ENCODE measurements around the gene MAP2K5.

MAP2K5 gene

DNA sequence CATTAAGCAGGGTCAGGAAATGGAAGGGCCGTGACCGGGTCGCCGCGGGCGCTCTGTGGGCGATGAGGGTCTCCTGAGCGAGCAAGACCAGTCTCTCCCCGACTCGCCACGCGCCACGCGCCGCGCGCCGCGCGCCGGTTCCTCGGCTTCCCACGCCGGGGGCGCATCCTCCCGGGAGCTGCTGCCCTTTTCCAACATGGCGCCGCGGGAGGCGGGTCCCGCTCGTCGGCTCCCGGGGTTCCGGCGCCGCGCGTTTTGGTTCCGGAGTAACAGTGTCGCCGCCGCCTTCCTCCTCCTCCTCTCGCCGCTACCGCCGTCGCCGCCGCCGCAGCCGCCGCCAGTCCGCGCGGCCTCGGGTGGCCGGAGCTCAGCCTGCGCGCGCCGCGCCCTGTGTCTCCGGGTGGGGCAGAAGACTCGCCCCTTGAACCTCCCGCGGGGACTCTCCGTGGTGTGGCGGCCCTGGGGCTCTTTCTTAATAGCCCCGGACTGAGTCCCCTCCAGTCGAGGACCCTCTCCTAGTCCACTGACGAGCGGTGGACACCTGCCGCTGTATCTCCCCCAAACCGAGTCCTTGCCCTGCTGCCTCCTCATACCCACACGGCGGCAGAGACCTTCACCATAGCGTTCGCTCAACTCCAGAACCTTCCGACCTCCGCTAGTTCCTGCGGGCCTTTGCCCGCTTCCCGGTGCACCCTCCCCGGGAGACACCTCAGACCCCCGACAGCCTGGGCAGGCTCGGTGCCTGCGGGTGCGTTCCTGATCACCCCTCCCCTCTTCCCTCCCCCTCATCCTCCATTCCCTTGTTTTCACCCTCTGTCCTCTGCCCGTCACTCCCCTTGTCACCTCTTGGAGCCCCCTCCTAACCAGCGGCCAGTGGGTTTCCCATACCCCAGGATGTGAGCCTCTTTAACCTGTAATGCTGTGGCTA, at the start of gene MAP2K5:
TSS of gene MAP2K5 (plus strand) at position 284 of the 928 bp plus-strand sequence. CDS start at position 917, 633 bp downstream.
- DNase-seq = peak; percentile 91

DNA sequence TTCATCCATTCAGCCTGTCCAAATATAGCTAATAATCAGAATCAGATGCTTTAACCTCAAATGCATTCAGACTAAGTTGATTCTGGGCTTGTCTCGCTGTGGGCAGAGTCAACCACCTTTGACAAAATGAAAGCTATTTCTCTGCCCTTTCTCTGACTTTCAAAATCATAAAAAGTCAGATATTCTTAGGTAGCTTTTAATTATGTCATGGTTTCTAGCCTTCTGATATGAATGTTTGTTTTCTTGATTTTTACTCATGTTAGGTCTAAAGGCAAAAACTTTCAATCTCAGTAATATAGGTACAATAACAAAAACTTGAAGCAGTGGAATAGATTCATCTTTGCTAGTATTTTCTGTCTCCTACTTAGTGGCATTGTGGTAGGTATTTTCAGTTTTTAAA, 46.9 kb upstream of the MAP2K5 start:
- no peak for DNase-seq

DNA sequence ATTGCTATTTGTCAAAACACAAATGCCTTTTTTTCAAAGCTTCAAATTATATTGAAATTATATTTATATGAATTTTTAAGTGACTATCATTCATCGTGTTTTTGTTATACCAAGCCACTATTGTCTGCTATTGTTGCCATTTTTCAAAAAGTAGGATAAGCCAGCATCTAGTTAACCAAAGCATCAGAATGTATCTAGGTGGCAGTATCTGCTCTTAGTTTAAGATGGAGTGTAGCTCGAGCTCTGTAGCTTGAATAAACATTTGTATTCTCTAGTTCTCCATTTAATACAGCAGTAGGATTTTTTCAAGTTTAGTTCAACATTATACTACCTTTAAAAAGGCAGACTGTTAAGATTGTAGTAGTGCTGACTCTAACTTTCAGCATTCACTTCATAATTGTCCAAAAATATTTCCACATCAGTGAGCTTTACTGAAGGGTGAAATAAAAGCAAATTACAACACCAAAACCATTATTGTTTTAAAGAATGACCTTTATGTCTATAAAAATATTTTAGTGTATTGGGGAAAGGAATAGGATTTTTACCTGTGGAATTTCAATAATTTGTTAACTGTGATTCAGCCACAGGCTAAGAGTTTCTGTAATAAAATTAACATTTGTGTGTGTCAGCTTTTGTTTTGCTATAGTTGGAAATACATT, 41.2 kb upstream of the MAP2K5 start:
- DNase-seq = no peak

DNA sequence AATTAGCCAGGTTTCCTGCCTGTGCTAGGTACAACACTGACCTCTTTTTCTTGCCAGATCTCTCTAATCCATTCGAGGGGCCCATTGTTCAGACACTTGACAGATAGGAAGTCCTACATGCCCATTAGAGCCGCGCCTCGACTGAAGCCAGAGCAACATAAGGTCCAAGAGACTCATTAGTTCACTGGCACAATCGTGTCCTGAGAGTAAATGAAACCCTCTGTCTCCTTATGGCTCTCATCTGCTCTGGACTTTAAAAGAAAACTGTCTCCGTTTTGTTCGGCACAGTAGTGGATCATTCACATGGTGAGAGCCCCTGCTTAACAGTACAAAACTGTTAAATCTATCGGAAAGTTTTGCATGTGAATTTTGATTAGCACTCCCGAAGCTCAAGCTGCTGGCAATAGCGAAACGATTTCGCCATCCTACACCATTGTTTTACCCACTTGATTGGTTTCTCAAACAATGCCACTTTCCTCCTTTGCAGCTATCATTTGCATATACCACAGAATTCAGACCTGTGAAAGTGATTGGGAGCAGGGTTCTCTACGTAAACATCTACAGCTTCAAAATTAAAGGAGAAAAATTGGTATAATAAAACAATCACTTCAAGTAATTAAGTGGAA, 40.6 kb upstream of the MAP2K5 start:
- no peak for DNase-seq

DNA sequence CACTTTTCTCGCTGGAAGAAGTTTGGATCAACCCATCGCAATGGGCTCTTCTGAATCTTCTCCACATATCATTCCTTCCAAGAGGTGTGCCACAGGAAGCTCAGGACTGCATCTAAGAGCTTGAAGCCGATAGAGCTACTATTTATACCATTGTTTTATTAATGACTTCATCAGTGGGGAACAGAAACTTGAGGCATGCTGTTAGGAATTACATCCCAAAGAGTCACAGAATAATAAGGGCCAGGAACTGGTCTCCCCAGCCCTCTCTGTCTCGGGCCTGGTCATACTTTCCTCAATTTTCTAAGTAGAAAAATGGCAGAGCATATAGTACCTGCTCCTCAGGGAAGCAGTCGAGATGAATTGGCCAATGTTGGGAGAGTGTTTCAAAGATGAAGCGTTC, 38.4 kb upstream of the MAP2K5 start:
- DNase-seq = no peak

DNA sequence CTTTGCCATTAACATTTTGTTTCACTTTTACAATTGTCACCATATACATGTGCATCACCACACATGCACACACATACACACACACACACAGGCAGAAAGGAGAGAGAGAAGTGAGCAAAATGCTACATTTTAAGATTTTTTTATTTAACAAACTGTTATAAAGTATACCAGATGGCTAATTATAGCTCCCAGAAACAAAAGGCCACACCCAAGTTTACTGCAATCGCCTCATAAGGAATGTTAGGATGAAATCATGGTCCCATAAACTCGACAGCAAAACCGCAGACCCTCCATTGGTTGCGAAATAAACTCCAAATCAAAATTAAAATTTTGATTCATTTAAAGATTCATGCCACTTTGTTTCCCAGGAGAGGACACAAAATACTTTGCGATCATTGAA, 37.7 kb upstream of the MAP2K5 start:
- DNase-seq = no peak

DNA sequence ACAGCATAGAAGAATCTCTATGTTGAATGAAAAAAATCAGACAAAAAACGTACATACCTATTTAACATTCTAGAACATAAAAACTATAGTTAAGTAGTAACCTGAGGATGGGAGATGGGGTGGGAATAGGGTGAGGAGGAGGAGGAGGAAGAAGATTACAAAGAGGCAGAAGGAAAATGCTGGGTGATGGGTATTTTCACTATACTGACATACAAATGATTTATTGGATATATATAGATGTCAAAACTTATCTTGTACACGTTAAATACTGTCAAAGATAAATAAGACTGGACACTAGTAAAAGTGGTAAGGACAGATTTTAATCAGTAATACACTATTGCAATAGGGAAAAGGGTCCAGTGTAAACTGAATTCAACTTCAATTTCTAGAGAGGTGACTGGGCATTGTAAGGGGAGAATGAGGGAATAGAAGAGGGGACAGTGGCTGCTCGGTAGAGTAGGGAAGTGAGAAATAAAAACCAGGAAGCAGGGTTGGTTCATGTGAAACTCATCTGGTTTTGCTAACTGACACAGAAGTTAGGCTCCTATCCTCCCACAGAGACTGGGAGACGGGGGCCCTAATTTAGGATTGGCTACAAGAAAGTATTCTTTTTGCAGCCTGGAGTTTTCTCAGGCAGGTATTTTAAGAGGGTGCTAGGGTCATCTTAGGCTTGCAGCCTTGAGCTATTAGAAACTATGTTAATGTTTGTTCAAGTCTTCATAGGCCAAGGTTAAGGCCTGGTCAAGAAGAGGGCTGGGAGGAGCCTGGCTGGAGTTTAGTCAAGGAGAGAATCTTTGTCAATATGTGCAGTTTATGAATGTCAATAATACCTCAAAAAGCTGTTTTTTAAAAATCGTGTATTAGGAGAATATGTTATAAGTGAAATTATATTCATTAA, 36.6 kb upstream of the MAP2K5 start:
- no peak for DNase-seq

DNA sequence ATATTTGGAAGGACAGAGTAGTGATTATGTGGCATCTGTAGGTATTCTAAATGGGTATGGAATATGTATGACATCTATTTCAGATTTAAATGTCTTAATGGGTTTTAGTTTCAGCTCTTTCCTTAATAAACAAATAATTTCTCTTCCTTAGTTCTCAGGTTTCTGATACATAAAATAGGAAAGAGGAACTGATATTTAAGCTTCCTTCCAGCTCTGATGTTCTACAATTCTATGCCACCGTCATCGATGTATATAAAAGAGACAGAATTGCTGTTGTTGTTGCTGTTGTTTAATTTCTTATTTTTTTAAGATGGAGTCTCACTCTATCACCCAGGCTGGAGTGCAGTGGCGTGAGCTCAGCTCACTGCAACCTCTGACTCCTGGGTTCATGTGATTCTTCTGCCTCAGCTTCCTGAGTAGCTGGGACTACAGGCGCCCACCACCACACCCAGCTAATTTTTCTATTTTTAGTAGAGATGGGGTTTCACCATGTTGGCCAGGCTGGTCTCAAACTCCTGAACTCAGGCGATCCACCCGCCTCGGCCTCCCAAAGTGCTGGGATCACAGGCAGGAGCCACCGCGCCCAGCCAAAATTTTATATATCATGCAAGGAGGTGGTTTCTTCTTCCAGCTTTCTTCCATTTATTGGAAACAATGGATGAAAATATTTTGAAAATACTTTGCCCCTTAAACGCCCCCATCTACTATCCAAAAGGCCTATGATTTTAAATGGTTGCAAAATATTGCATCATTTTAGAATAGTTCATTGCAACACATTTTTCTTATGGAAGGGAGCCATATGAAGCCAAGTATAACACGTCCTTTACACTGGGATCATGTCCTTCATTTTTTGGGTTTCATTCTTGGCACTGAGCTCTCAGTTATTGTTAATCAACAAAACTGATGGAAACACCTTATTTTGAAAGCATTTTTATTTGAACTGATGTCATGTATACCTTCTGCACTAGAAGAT, 35.4 kb upstream of the MAP2K5 start:
- DNase-seq = no peak

DNA sequence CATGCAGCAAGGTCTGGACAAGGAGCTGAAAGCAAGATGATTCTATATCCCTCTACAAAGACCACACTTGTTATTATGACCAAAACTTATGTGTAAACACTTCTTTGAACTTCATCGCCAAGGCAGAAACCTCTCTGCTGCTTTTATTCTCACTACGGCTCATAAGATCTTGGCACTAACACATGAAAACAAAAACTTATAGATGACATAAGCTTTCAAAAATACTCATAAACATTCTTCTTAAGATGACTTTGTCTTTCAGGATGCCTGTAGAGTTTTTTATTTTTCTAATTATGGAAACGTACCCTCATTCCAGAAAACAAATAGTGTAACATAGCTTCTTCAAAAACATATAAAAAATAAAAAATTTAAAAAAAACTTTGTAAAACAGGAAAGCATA, 34.1 kb upstream of the MAP2K5 start:
- no peak for DNase-seq

DNA sequence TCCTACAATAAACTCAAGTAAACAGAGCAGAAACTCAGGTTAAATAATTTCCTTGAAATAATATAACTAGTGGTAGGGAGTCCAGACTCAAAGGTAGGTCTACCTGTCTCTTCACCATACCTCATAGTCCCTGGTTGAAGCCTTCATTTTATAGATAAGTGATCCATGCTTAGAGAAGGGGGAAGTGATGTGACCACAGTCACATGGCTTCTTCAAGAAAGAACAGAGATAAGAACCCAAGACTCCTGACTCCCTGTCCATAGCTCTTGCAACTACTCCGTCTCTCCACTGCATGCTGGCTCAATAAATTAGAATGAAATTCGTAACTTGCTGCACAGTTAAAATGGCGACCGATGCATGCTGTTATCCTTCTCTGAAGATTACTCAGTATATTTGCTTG, 32.6 kb upstream of the MAP2K5 start:
- DNase-seq = no peak

DNA sequence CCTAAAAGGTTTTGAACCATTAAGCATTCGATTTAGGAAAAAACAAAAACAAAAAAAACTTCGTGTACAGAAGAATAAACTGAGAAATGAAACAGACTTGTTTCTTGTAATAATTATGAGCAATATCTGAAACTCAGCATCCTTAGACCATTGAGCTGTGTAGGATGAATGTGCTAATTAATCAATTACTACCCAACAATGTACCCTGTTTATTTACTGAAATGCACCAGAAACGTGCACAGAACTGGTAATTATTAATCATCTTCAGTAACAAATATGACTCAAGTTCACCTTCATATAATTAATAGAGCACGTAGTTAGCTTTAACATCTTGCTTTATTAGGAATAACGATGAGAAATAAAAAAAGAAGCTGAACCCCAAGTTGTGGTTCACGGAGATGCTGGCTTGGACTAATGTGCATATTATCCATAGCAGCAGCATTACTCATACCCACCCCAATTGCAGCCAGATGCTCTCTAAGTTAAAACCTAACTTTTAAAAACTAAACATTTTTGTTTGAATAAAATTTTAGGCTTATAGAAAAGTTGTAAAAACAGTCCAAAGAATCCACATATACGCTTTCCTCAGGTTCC, 31.8 kb upstream of the MAP2K5 start:
- DNase-seq = no peak

DNA sequence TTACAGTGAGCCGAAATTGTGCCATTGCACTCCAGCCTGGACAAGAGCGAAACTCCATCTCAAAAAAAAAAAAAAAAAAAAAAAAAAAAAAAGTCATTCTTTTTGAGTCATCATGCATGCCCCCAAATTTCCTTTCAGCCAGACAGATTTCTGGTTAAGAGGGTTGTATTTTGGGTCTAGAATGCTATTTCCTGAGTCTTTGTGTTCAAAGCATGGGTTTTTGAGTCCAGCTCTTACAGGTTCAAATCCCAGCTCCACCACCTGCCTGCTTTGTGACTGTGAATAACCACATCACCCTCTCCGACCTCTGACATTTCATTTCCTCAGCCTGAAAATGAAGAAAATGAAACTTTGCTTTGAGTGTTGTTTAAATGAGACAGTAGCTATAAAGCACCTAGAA, 30.9 kb upstream of the MAP2K5 start:
- no peak for DNase-seq

DNA sequence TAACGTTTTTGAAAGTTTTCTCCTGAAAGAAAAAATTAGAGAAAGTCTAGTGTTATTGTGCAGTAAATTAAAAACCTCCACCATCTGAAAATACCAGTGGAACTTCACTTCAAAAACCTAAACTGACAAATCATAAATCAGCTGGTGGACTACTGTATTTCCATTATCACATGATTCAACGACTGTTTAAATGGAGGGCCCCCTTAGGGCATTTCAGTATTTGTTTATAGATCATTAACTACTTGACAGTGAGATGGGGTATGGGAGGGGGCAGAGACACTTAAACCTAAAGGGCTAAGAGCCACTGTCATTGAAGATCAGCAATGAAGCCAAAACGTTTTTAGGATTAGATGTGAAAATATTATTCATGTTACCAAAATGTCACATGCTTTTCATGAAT, 30.4 kb upstream of the MAP2K5 start:
- DNase-seq = no peak

DNA sequence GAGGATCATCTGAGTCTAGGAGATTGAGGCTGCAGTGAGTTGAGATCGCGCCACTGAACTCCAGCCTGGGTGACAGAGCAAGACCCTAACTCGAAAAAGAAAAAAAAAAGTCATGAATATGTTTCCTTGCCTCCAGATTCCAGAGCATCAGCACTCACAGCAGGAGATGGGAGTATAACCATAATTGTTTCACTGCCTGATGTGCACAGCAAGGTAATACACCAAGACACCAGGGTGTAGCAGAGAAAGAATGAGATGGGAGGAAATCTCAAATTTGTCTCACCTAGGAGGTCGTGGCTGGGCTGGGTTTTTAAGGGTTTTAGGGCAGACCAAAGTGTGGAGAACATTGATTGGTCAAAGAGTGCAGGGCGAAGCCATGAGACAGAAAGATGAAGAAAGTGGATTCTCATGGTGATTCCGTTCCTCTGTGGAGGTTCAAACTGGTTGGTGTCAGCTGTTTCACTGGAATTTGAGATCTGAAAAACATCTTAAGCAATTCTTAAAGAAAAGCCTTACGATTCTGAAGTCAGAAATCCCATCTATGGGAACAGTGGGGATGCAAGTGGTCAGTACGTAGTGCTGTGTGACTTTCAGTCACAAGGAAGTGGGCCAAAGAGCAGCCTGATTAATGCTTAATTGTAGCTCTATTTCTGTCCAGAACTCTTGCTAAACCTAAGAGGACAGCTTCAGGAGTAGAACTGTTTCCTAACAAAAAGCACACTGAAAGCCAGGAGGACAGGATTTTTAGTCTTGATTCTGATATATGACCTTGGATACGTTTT, 29.4 kb upstream of the MAP2K5 start:
- no peak for DNase-seq

DNA sequence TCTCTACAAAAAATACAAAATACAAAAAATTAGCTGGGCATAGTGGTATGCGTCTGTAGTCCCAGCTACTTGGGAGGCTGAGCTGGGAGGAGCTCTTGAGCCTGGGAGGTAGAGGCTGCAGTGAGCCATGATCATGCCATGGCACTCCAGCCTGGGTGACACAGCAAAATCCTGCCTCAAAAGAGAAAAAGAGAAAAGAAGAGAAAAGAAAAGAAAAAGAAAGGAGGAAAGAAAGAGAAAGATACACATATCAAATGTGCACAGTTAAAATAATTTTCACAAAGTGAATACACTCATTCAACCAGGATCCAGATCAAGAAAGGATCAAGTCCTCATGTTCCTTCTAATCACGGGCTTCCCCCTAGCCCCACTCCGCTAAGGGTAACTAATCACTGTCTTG, 27.4 kb upstream of the MAP2K5 start:
- no peak for DNase-seq

DNA sequence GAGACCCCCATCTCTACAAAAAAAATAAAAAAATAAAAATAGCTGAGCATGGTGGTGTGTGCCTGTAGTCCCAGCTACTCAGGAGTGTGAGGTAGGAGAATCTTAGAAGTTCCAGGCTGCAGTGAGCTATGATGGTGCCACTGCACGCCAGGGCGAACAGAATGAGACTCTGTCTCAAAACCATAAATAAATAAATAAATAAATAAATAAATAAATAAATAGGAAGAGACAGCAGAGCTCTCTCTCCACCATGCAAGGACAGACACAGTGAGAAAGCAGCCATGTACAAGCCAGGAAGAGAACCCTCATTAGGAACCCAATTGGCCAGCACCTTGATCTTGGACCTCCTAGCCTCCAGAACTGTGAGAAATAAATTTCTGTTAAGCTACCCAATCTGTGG, 26.9 kb upstream of the MAP2K5 start:
- DNase-seq = no peak

DNA sequence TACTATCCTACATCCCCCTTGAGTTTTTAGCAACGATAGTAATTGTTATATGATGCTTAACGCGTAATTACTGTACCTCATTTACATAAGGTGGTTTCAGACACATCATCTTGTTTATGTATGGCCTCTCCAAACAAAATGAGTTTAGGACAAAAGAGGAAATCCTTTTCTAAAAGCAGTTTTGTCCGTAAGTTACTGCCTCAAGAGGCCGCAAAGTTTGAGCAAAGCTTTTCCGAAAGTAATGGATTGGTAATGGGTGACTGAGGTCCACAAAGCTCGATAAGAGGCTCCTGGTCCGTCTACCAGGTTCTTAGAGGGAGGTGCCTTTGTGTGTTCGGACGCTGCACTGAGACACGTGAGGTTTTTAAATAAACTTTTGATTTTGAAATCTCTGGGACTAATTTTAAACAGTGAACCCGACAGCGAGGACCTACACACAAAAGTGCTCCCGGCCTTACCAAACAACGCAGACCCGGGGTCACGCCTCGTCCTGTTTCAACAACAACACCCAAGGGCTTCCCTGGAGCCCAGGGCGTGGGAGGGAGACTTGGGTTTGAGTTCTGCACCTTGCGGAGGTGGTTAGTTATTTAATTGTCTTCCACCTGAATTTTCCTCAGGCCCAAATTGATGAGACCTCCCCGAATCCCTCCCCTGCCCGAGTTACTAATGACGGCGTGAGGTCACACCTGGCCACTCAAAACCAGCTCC, 22.0 kb upstream of the MAP2K5 start:
- DNase-seq = no peak

DNA sequence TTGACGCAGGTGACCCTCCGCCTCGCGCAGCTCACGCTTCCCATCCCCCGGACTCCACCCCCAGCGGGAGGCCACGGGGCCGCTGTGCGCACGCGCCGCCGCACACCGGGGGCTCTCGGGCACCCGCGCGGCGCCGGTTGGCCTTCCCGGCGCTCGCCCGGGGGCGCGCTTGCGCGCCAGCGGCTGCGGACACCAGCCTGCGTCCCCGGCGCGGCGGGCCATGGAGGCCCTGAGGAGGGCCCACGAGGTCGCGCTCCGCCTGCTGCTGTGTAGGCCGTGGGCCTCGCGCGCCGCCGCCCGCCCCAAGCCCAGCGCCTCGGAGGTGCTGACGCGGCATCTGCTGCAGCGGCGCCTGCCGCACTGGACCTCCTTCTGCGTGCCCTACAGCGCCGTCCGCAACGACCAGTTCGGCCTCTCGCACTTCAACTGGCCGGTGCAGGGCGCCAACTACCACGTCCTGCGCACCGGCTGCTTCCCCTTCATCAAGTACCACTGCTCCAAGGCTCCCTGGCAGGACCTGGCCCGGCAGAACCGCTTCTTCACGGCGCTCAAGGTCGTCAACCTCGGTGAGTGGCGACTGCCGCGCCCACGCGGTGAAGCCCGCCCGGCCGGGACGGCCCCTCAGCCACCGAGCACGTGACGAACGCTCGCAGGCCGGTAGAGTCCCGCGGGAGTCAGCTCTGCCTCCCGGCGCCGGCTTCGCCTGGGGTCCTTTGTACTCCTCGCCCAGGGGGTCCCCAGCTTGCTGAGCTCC, 21.3 kb upstream of the MAP2K5 start, which contains the start of gene C15orf61:
TSS of gene C15orf61 (plus strand) at position 103 of the 754 bp plus-strand sequence. CDS start at position 221, 118 bp downstream.
- peak; percentile 89 for DNase-seq

Measured in stimulated activated CD4-positive, alpha-beta T cell treated with anti-CD3 and anti-CD28 coated beads, Interleukin-15, amount 100 ng/mL, for 24 hours (primary cell).